Liver (tissue), 9 donors: ENCODE results near the gene LAMA2. TPM values are rescaled to one million over a fixed set of nuclear protein-coding genes. Genes with fewer than 3 reads are reported as not detected.

Source experiments
- DNase-seq: peaks from one replicate; pipeline ENCODE4 v3.0.0-alpha.2; 2017; ENCODE audit warnings: low spot score
- H3K27ac ChIP-seq, 2 donors: one replicate each; pipeline ENCODE4 v1.7.0; 2013; ENCODE audit warnings: inconsistent platforms in 2 of 2, low read length in 2 of 2, control low read depth in 1 of 2, low read depth in 1 of 2, mild to moderate bottlenecking in 1 of 2
- H3K27me3 ChIP-seq, 4 donors: one replicate each; pipeline versions ENCODE4 v1.6.1 to v1.7.0; 2013; ENCODE audit warnings: low read length in 3 of 4, inconsistent platforms in 1 of 4, mild to moderate bottlenecking in 1 of 4, moderate library complexity in 1 of 4; ENCODE audit not compliant: control insufficient read depth in 4 of 4, insufficient read depth in 4 of 4
- H3K36me3 ChIP-seq, 4 donors: one replicate each; pipeline versions ENCODE4 v1.6.1 to v1.7.0; 2013; ENCODE audit warnings: low read length in 3 of 4, mild to moderate bottlenecking in 3 of 4, low read depth in 1 of 4, moderate library complexity in 1 of 4; ENCODE audit not compliant: control insufficient read depth in 4 of 4, insufficient read depth in 3 of 4
- H3K4me1 ChIP-seq, 4 donors: one replicate each; pipeline versions ENCODE4 v1.6.1 to v1.7.0; 2013; ENCODE audit warnings: low read length in 3 of 4, mild to moderate bottlenecking in 3 of 4, moderate library complexity in 1 of 4; ENCODE audit not compliant: control insufficient read depth in 4 of 4, insufficient read depth in 4 of 4
- H3K4me3 ChIP-seq, 3 donors: one replicate each; pipeline versions ENCODE4 v1.6.1 to v1.7.0; 2013; ENCODE audit warnings: low read length in 3 of 3, control low read depth in 1 of 3, low read depth in 1 of 3, mild to moderate bottlenecking in 1 of 3
- H3K9ac ChIP-seq, 2 donors: one replicate each; pipeline ENCODE4 v1.7.0; 2013; ENCODE audit warnings: low read length in 2 of 2, mild to moderate bottlenecking in 2 of 2, moderate library complexity in 2 of 2, control low read depth in 1 of 2, low read depth in 1 of 2
- H3K9me3 ChIP-seq, 4 donors: one replicate each; pipeline versions ENCODE4 v1.6.1 to v1.7.0; 2013; ENCODE audit warnings: low read length in 3 of 4; ENCODE audit not compliant: control insufficient read depth in 4 of 4
- ATF3 ChIP-seq: IDR thresholded peaks from 2 replicates; pipeline ENCODE4 v1.6.1; 2016; ENCODE audit warnings: antibody characterized with exemption
- CTCF ChIP-seq: fragments of 150-350 bp; IDR thresholded peaks from 2 replicates; pipeline ENCODE4 v1.5.1; 2017; ENCODE audit warnings: improper control_type of control experiment, low read depth, low read length; ENCODE audit not compliant: missing input control
- EGR1 ChIP-seq, 2 donors: IDR thresholded peaks; 2 replicates each; pipeline ENCODE4 v1.6.1; 2016 to 2018; ENCODE audit warnings: antibody characterized with exemption in 2 of 2, low read depth in 2 of 2
- HNF4A ChIP-seq, 2 donors: conservative IDR thresholded peaks; 2 replicates each; pipeline ENCODE4 v1.6.1; 2016; ENCODE audit warnings: antibody characterized with exemption in 2 of 2, mild to moderate bottlenecking in 2 of 2
- HNF4G ChIP-seq: IDR thresholded peaks from 2 replicates; pipeline ENCODE4 v1.6.1; 2016; ENCODE audit warnings: antibody characterized with exemption
- JUND ChIP-seq, 2 donors: IDR thresholded peaks; 2 replicates each; pipeline ENCODE4 v1.6.1; 2016; ENCODE audit warnings: antibody characterized with exemption in 2 of 2
- MAX ChIP-seq: IDR thresholded peaks from 2 replicates; pipeline ENCODE4 v1.6.1; 2016; ENCODE audit warnings: antibody characterized with exemption
- NR2F2 ChIP-seq: IDR thresholded peaks from 2 replicates; pipeline ENCODE4 v1.6.1; 2016; ENCODE audit warnings: antibody characterized with exemption
- RAD21 ChIP-seq, 2 donors: IDR thresholded peaks; 2 replicates each; pipeline ENCODE4 v1.6.1; 2016; ENCODE audit warnings: antibody characterized with exemption in 2 of 2, mild to moderate bottlenecking in 2 of 2
- REST ChIP-seq: IDR thresholded peaks from 2 replicates; pipeline ENCODE4 v1.6.1; 2016; ENCODE audit warnings: antibody characterized with exemption, mild to moderate bottlenecking
- RXRA ChIP-seq, 2 donors: IDR thresholded peaks; 2 replicates each; pipeline ENCODE4 v1.6.1; 2017 to 2018; ENCODE audit warnings: antibody characterized with exemption in 2 of 2, mild to moderate bottlenecking in 1 of 2
- TAF1 ChIP-seq: conservative IDR thresholded peaks from 2 replicates; pipeline ENCODE4 v1.6.1; 2016; ENCODE audit warnings: antibody characterized with exemption, mild to moderate bottlenecking
- YY1 ChIP-seq: IDR thresholded peaks from 2 replicates; pipeline ENCODE4 v1.6.1; 2016; ENCODE audit warnings: antibody characterized with exemption, mild to moderate bottlenecking
- ZBTB33 ChIP-seq: IDR thresholded peaks from 2 replicates; pipeline ENCODE4 v1.6.1; 2016; ENCODE audit warnings: antibody characterized with exemption
- WGBS: extraction: QIAGEN DNeasy Blood & Tissue Kit; methylation state at CpG from one replicate; pipeline ENCODE4 v1.1.7; 2013; 5-methylcytosine and 5-hydroxymethylcytosine counted together
- polyA plus RNA-seq, 2 donors: library from polyadenylated mRNA; stranded (reverse) in 1 of 2; unstranded in 1 of 2; fragments of 200-250 nt in 1 of 2; fragments of >200 nt in 1 of 2; fragmentation: Nextera tagmentation in 1 of 2; extraction: Ambion mirVana in 1 of 2; gene quantifications; one replicate each; pipeline versions ENCODE4 v1.2.1 to v1.2.3, GENCODE V29; 2013 to 2015
- total RNA-seq, 2 donors: library from RNA; depleted of rRNA; stranded (reverse); fragments of >200 nt; gene quantifications; one replicate each; pipeline ENCODE4 v1.2.3, GENCODE V29; 2014
- donor health status: healthy.
- donor health status: healthy.
- donor health status: healthy.
- donor health status: healthy.
- donor health status: healthy.

LAMA2 gene
- total and polyA plus RNA-seq, 4 donors, result 1.3 to 17.0 (median 3.0) TPM

GRCh38 chr6:129117355-129117754 lies 234.4 kb downstream of the LAMA2 start:
- DNase-seq, result no peak
- TF ChIP-seq YY1, result no peak
- no peak for TF ChIP-seq NR2F2
- TF ChIP-seq RXRA (IDR thresholded peaks at IDR 0.05), result no peak
- TF ChIP-seq CTCF, result no peak
- no peak for TF ChIP-seq REST
- no peak for TF ChIP-seq ATF3
- TF ChIP-seq MAX, result no peak
- no peak for TF ChIP-seq TAF1
- no peak for TF ChIP-seq HNF4G
- TF ChIP-seq HNF4A (conservative IDR thresholded peaks at IDR 0.05), result no peak
- TF ChIP-seq EGR1 (IDR thresholded peaks at IDR 0.05; ENCODE audit: low read depth in 2 of 2), result no peak
- Histone ChIP-seq H3K36me3 (no peaks in the 10 kb centered on the region), H3K9me3 (no peaks in the 10 kb centered on the region), H3K4me1 (no peaks in the 10 kb centered on the region), H3K27me3 (no peaks in the 10 kb centered on the region), H3K9ac (no peak overlapping the region), H3K27ac (no peak overlapping the region), H3K4me3 (no peak overlapping the region)
- 75% methylated on average over 5 of the region's 5 CpGs for WGBS

- Histone ChIP-seq H3K9ac (no peak overlapping the region), H3K27ac (no peak overlapping the region), H3K4me1 (no peaks in the 10 kb centered on the region), H3K36me3 (no peaks in the 10 kb centered on the region), H3K27me3 (peaks cover 0 to 4% (median 0%) of the 10 kb centered on the region in 4 donors), H3K4me3 (no peak overlapping the region), H3K9me3 (no peaks in the 10 kb centered on the region)
- whole genome bisulfite sequencing, result 60% methylated on average over 3 of the region's 3 CpGs
- no peak for DNase-seq
- TF ChIP-seq CTCF (no peak), RAD21 (IDR thresholded peaks at IDR 0.05) (no peak), HNF4G (no peak), ATF3 (no peak), JUND (IDR thresholded peaks at IDR 0.05) (no peak), ZBTB33 (no peak), MAX (no peak), YY1 (no peak), HNF4A (conservative IDR thresholded peaks at IDR 0.05) (no peak), NR2F2 (no peak), EGR1 (IDR thresholded peaks at IDR 0.05; ENCODE audit: low read depth in 2 of 2) (no peak), REST (no peak), RXRA (IDR thresholded peaks at IDR 0.05) (no peak)
Observed at GRCh38 chr6:129120856-129121638, 238.1 kb downstream of the LAMA2 start.
